Activated CD8-positive, alpha-beta memory T cell treated with anti-CD3 and anti-CD28 coated beads, Interleukin-2, amount 10 ng/mL, durations not matched to agents 7 days and 5 days (primary cell): ENCODE results near the gene KRT1. TPM values are rescaled to one million over a fixed set of nuclear protein-coding genes. Genes with fewer than 3 reads are reported as not detected.
A peak's percentile ranks its signal among the peaks of the same experiment; 100 is the strongest.

ENCODE experiments used
- ATAC-seq: fragments of 150-1000 bp; cut with Tn5 transposase; one replicate; pipeline ENCODE4 v1.10.0; 2021; ENCODE audit warnings: moderate library complexity
- CTCF ChIA-PET: fragments of 350-600 bp; sonication (Branson Sonifier 250); formaldehyde crosslinking; loops from one replicate; lab custom pipeline; 2021; ENCODE audit warnings: antibody characterized with exemption; lab: Charles Lee
- DNase-seq: peaks from one replicate; pipeline ENCODE4 v3.0.0-alpha.2; 2020
- H3K27ac Mint-ChIP-seq: one replicate; pipeline ENCODE4 v1.8.0; 2021; ENCODE audit warnings: mild to moderate bottlenecking, mixed read lengths
- H3K27me3 Mint-ChIP-seq: one replicate; pipeline ENCODE4 v1.8.0; 2021; ENCODE audit warnings: mixed read lengths
- H3K36me3 Mint-ChIP-seq: one replicate; pipeline ENCODE4 v1.8.0; 2021; ENCODE audit warnings: mild to moderate bottlenecking, mixed read lengths
- H3K4me1 Mint-ChIP-seq: one replicate; pipeline ENCODE4 v1.8.0; 2021; ENCODE audit warnings: mixed read lengths
- H3K4me3 Mint-ChIP-seq: one replicate; pipeline ENCODE4 v1.8.0; 2021; ENCODE audit warnings: mild to moderate bottlenecking, moderate library complexity, mixed read lengths
- H3K9me3 Mint-ChIP-seq: one replicate; pipeline ENCODE4 v1.8.0; 2022; ENCODE audit warnings: low read depth, mixed read lengths
- total RNA-seq, 2 experiments: library from RNA; stranded (reverse); gene quantifications; one replicate each; pipeline ENCODE4 v1.2.3, GENCODE V29; 2021

KRT1 gene
- total RNA-seq, 2 experiments from 2014 or later, result not detected

DNA sequence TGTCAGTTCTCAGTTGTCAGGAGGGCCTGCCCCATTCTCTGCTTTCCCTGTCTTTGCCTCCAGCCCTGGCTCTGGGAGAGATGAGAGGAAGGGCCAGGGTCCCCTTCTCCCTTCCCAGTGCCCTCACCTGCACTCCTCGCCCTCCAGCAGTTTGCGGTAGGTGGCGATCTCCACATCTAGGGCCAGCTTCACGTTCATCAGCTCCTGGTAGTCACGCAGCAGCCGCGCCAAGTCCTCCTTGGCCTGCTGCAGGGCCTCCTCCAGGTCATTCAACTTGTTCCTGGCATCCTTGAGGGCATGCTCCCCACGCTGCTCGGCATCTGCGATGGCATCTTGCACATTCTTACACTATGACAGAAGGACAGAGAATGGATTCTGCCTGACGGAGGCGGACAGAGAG is 33.6 kb downstream of the KRT1 start:
- CTCF ChIA-PET, result interaction anchor here (0.9 kb wide), 1 partner anchor 226 kb away, joined by 3 read pairs; no protein-coding TSS in a partner anchor
- ATAC-seq (no peak), DNase-seq (no peak)
- H3K9me3 Mint-ChIP-seq, result no peaks in the 10 kb centered on the region
- peak overlapping the region; percentile 94 for H3K27ac Mint-ChIP-seq
- H3K4me1 Mint-ChIP-seq, result peaks cover 35% of the 10 kb centered on the region
- H3K4me3 Mint-ChIP-seq, result no peak overlapping the region
- H3K36me3 Mint-ChIP-seq, result peaks cover 3% of the 10 kb centered on the region
- peaks cover 3% of the 10 kb centered on the region for H3K27me3 Mint-ChIP-seq

DNA sequence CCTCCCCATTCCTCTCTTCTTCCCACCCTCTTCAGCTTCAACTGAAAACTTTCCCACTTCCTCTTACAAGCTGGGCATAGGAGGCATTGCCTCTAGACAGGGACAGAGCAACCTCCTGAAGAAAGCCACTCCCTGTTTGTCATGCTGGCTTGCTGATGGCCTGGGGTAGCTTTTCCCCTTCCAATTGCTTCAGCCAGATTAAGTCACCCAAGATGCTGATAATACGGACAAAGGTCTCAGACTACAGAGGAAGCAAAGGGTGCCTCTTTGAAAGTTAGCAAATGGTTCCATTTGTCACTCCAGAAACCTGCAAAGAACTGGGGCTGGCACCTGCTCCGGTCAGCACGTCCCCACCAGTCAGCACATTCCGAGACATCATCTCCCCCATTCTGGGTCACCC is 34.2 kb downstream of the KRT1 start:
- peak overlapping the region; percentile 17 for H3K4me3 Mint-ChIP-seq
- H3K9me3 Mint-ChIP-seq, result no peaks in the 10 kb centered on the region
- peaks cover 35% of the 10 kb centered on the region for H3K4me1 Mint-ChIP-seq

DNA sequence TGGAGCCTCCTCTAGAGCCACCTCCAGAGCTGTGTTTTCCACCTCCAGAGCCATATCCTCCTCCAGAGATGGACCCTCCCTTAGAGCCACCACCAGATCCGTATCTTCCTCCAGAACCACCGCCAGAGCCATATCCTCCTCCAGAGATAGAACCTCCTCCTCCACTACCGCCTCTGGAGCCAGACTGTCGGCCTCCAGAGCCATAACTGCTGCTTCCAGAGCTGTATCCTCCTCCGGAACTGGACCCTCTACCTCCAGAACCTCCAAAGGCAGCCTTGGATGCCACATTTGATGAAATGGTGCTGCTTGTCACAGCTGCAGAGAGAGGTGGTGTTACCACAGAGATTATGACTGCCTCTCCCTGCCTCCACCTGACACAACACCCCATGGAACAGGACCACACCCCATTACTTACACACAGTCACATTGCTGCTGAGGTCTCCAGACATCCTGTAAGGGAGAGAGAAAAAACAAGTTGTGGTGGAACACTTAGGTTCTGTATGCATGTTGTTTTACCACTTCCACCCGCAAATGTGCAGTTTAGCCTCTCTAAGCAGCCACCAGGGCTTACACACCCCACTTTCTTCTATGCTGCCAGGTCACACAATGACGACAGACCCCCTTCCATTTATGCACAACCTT is 35.0 kb downstream of the KRT1 start:
- Mint-ChIP-seq H3K27ac (peak overlapping the region; percentile 94), H3K4me1 (peaks cover 35% of the 10 kb centered on the region), H3K36me3 (peaks cover 3% of the 10 kb centered on the region), H3K27me3 (peaks cover 7% of the 10 kb centered on the region), H3K4me3 (peak overlapping the region; percentile 17), H3K9me3 (no peaks in the 10 kb centered on the region)
- ATAC-seq (peak; percentile 97), DNase-seq (peak; percentile 87)
- CTCF ChIA-PET, result interaction anchor here (0.9 to 1.6 kb wide), 5 partner anchors 12 to 239 kb away, joined by 3 to 6 read pairs (median 5); no protein-coding TSS in a partner anchor

More for the DNA sequence above, 34.2 kb downstream of the KRT1 start:
- no peak for DNase-seq
- Mint-ChIP-seq H3K36me3 (peaks cover 3% of the 10 kb centered on the region), H3K27ac (peak overlapping the region; percentile 94), H3K27me3 (peaks cover 6% of the 10 kb centered on the region)
- CTCF ChIA-PET, result interaction anchor here (1.2 to 1.6 kb wide), 4 partner anchors 13 to 239 kb away, joined by 3 to 6 read pairs (median 6); no protein-coding TSS in a partner anchor
- ATAC-seq, result peak; percentile 7

DNA sequence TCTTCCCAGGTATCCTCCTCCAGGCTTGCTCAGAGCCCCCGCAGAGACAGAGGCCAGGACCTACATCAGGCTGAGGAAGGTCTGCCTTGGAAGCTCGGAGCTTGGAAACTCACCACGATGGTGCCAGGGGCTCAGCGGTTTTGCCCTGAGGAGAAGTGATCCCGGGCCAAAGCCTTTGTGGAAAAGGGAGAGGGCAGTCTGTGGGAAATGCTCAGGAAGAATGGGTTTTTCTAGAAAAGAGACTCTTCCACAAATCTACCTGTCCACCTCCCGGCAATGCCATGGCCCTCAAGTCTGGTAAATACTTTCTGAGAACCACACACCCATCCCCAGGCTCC is 36.2 kb downstream of the KRT1 start:
- CTCF ChIA-PET, result interaction anchor here (0.8 kb wide), 1 partner anchor 240 kb away, joined by 3 read pairs; no protein-coding TSS in a partner anchor
- DNase-seq (no peak), ATAC-seq (no peak)
- Mint-ChIP-seq H3K4me3 (no peak overlapping the region), H3K27ac (no peak overlapping the region), H3K36me3 (peaks cover 3% of the 10 kb centered on the region), H3K27me3 (peaks cover 11% of the 10 kb centered on the region), H3K4me1 (peaks cover 32% of the 10 kb centered on the region), H3K9me3 (no peaks in the 10 kb centered on the region)

DNA sequence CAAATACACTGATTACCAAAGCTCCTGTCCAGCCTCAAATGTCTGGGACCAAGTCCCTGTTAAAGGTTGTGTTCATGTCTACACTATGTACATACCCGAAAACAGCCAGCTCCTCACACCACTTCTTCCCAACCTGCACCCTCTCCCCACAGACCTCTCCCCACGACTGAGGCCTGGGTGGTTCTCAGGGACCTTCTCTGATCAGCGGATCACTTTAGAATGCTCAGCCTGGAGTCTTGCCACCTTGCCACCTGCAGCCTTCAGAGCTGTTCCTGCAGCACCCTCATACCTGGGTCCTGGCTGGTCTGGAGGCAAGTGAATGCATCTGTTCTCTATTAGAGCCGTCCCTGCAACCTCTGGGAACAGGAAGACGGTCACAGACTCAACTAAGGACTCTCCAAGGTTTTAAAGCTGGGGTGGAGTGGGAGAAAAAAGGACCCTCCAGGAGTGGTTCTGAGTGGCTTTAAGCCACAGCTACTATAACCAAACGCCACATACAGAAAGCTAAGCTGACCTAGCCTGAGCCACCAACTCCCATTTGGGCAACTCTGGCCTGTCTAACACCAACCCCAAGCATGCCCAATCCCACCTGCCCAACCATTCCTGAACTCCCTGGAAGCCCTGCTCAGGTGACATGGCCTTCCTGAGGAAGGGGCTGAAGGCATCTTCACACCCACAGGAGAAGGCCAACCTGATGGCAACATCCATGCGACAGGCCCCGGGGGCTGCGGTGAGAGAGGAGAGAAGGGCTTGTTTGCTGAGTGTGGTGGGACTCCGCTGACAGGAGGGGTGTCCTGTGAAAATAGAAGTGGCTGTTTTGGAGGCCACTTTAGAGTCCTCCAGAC is 36.8 kb downstream of the KRT1 start:
- Mint-ChIP-seq H3K9me3 (no peaks in the 10 kb centered on the region), H3K27me3 (peaks cover 15% of the 10 kb centered on the region), H3K36me3 (peaks cover 3% of the 10 kb centered on the region), H3K4me1 (peaks cover 29% of the 10 kb centered on the region), H3K4me3 (no peak overlapping the region), H3K27ac (no peak overlapping the region)
- peak; percentile 32 for DNase-seq
- ATAC-seq, result no peak
- CTCF ChIA-PET, result interaction anchor here (0.8 to 1.4 kb wide), 2 partner anchors 227 to 241 kb away, joined by 3 read pairs; no protein-coding TSS in a partner anchor

DNA sequence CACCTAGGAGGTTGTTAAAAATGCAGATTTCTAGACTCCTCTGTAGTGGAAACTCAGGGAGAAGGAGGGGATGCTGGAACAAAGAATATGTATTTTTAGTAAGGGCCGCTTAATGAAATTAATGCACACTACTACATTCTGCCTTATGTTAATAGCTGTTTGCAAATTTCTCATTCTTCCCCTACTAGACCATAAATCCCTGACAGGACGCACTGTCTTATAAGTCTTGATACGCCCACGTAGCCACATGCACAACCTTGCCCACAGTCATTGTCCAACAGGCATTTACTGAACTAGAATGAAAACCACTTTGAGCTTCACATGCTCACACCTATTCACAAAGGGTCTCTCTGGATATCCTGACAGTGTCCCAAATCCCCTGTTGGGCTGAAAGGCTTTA is 38.7 kb downstream of the KRT1 start:
- DNase-seq, result no peak
- no peak for ATAC-seq
- no peak overlapping the region for H3K27ac Mint-ChIP-seq
- H3K4me3 Mint-ChIP-seq, result no peak overlapping the region
- CTCF ChIA-PET, result no interaction called here
- no peaks in the 10 kb centered on the region for H3K9me3 Mint-ChIP-seq
- H3K36me3 Mint-ChIP-seq, result peaks cover 3% of the 10 kb centered on the region
- H3K27me3 Mint-ChIP-seq, result peaks cover 22% of the 10 kb centered on the region
- peaks cover 25% of the 10 kb centered on the region for H3K4me1 Mint-ChIP-seq

DNA sequence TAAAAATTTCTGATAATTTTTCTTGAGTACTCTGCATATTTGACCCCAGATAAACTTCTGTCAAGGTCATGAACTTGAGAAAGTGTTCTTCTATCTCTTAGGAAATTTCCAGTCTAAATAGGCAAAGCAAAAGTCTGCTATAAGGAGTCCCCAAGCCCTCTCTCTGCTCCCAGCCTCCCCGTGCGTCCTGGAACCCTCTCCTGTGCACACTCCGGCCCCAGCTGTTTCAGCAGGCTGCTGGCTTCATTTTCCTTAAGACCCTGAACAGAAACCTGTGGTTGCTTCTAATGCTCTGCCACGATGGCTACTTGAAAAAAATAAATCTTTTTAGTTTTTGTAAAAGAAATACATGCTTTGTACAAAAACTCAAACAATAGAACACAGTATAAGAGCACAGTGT is 42.9 kb downstream of the KRT1 start:
- CTCF ChIA-PET, result interaction anchor here (1.4 kb wide), 1 partner anchor 51 kb away, joined by 3 read pairs; no protein-coding TSS in a partner anchor
- no peak for ATAC-seq
- no peak for DNase-seq

DNA sequence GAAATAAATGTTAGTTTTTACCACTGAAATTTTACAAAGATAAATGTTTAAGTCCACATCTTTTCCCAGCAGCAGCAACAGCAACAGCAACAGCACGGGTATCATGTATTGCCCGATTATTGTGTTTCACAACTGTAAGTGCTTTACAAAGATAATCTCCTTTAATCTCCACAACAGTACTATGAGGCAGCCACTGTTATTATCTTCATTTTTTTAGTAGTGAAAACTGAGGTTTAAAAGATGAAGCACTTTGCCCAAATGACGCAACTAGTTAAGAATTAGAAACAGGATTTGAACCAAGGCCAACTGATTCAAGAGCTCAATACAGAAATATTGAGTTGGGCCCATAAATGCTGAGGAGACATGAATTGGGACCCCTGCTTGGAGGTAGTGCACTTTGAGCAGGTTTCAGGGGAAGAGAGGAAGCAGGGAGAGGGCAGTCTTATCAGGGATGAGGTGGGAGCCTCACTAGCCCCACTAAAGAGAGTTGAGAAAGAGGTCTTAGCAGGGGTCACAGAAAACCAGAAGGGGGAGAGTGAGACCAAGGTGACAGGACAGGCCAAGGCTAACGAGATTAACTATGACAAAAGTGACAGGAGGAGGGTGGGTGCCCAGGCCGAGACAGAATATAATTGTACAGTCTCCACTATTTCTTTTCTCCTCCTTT is 43.5 kb downstream of the KRT1 start:
- H3K4me3 Mint-ChIP-seq, result no peak overlapping the region
- H3K27ac Mint-ChIP-seq, result no peak overlapping the region
- DNase-seq, result no peak
- H3K36me3 Mint-ChIP-seq, result no peaks in the 10 kb centered on the region
- peaks cover 24% of the 10 kb centered on the region for H3K4me1 Mint-ChIP-seq
- CTCF ChIA-PET, result interaction anchor here (1.4 kb wide), 1 partner anchor 51 kb away, joined by 3 read pairs; no protein-coding TSS in a partner anchor
- H3K9me3 Mint-ChIP-seq, result no peaks in the 10 kb centered on the region
- ATAC-seq, result no peak
- H3K27me3 Mint-ChIP-seq, result peaks cover 24% of the 10 kb centered on the region

More for the DNA sequence above, 42.9 kb downstream of the KRT1 start:
- Mint-ChIP-seq H3K27me3 (peaks cover 24% of the 10 kb centered on the region), H3K4me3 (no peak overlapping the region), H3K4me1 (peaks cover 24% of the 10 kb centered on the region), H3K27ac (no peak overlapping the region), H3K9me3 (no peaks in the 10 kb centered on the region), H3K36me3 (no peaks in the 10 kb centered on the region)

DNA sequence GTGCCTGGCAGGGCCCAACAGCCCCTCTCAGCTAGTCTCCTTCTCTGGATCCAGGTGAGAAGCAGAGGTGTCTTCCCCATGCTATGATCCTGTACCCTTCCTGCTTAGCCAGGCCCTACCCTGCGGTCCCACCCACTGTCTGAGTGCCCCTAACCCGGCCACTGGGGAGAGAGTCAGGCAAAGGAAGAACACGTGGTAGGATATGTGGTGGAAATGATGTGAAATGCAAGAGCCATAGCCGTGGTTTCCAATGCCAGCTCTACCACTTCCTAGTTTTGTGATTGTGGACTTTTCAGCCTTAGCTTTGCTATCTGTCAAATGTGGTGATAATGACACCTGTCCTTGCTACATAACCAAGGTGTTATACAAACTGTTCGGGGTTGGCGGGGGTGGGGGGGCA is 44.0 kb downstream of the KRT1 start:
- no peak overlapping the region for H3K27ac Mint-ChIP-seq
- H3K36me3 Mint-ChIP-seq, result no peaks in the 10 kb centered on the region
- no peak overlapping the region for H3K4me3 Mint-ChIP-seq
- ATAC-seq (no peak), DNase-seq (peak; percentile 40)
- no peaks in the 10 kb centered on the region for H3K9me3 Mint-ChIP-seq
- peaks cover 23% of the 10 kb centered on the region for H3K27me3 Mint-ChIP-seq
- peaks cover 25% of the 10 kb centered on the region for H3K4me1 Mint-ChIP-seq
- CTCF ChIA-PET, result interaction anchor here (1.0 to 1.4 kb wide), 2 partner anchors 25 to 50 kb away, joined by 3 read pairs; no protein-coding TSS in a partner anchor

DNA sequence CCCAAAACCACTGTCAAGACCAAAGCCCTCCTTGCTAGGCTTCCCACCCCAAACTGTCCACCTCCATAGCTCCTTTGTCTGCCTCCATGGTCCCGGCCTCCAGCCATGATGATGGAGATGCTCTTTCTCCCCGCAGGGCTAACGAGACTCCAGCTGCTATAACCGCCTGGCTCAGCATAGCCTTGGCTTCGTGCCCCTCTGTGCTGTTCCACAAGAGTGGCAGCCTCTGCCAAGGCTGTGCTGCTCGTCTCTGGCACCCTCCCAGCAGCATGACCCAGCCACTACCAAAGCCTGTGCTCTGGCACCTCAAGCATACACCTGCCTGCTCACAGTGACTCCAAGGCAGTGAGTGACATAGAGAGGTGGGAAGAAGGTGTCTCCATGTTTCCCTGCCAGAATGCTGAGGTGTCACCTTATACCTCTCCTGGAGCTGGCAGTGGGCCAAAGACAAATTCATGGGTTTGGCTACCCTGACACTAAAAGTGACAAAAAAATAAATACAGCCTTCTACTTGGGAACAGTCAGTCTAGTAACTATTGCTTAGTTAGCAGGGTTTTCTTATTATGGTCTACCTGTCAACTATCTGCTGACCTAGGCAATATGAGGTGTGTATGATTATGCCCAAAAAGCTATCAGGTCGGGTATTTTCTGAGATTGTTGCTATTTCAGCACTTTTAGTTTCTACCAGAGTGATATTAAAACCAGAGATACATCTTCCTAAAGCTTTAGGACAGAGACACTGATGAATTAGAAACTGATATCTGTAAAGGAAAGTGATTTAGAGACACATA is 45.7 kb downstream of the KRT1 start:
- peak; percentile 29 for DNase-seq

DNA sequence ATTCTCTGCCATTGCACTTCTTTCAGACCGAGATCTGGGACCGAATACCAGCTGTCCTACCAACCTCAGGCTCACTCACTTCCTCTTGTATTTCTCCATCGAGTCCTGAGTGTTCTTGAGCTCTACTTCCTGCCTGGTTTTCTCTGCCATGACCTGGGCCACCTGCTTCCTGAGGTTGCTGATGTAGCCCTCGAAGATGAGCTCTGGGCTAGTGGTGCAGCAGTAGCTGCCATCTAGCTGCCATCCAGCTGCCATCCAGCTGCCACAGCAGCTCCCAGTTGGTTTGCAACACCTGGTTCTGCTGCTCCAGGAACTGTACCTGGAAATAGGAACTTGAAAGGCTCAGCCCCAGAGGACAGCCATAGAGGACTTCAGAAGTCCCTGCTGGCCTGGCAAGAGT is 46.8 kb downstream of the KRT1 start:
- CTCF ChIA-PET, result interaction anchor here (1.0 to 1.1 kb wide), 3 partner anchors 12 to 252 kb away, joined by 3 to 6 read pairs (median 4); no protein-coding TSS in a partner anchor
- Mint-ChIP-seq H3K27me3 (peaks cover 10% of the 10 kb centered on the region), H3K9me3 (no peaks in the 10 kb centered on the region), H3K27ac (no peak overlapping the region), H3K4me1 (peaks cover 35% of the 10 kb centered on the region), H3K4me3 (no peak overlapping the region), H3K36me3 (no peaks in the 10 kb centered on the region)
- DNase-seq (peak; percentile 53), ATAC-seq (peak; percentile 60)

More for the DNA sequence above, 45.7 kb downstream of the KRT1 start:
- Mint-ChIP-seq H3K27ac (no peak overlapping the region), H3K27me3 (peaks cover 16% of the 10 kb centered on the region), H3K4me1 (peaks cover 35% of the 10 kb centered on the region), H3K4me3 (no peak overlapping the region), H3K9me3 (no peaks in the 10 kb centered on the region), H3K36me3 (no peaks in the 10 kb centered on the region)
- no peak for ATAC-seq
- CTCF ChIA-PET, result no interaction called here

DNA sequence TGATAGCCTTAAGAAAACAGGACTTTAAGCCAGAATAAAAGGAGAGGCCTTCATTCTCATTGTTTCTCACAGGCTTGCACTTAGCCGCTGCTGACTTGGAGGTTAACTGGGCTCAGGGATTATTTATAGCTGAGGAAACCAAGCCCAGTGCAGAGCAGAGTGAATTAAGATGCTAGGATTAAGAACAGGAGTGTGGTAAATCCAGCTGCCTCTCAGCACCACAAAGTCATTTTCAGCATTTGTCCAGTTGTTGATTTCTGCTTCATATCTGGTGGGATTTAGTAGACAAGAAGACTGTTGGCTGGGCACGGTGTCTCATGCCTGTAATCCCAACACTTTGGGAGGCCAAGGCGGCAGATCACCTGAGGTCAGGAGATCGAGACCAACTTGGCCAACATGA is 47.6 kb downstream of the KRT1 start:
- CTCF ChIA-PET, result interaction anchor here (1.1 kb wide), 2 partner anchors 239 to 252 kb away, joined by 3 to 4 read pairs; no protein-coding TSS in a partner anchor
- no peak for ATAC-seq
- peaks cover 35% of the 10 kb centered on the region for H3K4me1 Mint-ChIP-seq
- no peaks in the 10 kb centered on the region for H3K9me3 Mint-ChIP-seq
- DNase-seq, result no peak
- H3K27ac Mint-ChIP-seq, result no peak overlapping the region
- H3K27me3 Mint-ChIP-seq, result peaks cover 8% of the 10 kb centered on the region
- H3K36me3 Mint-ChIP-seq, result no peaks in the 10 kb centered on the region
- H3K4me3 Mint-ChIP-seq, result no peak overlapping the region
